Transverse colon (tissue), 3 donors: ENCODE measurements around the gene KRTAP10-8.

ENCODE experiments used
- POLR2A ChIP-seq: fragments of 450-650 bp; IDR thresholded peaks from one replicate; pipeline ENCODE4 v1.6.1; 2016; ENCODE audit warnings: antibody characterized with exemption, mild to moderate bottlenecking, moderate library complexity
- TF ChIP-seq, protein P1 (sequence below), 5 experiments: fragments of 200-600 bp in 3 of 5; fragments of 450-650 bp in 2 of 5; sonication (generic) in 3 of 5; IDR thresholded peaks; 1 replicate in 2 of 5; 2 replicates in 3 of 5; pipeline ENCODE4 v1.5.1; 2016 to 2017; ENCODE audit warnings: antibody characterized with exemption in 5 of 5, inconsistent platforms in 3 of 5, mild to moderate bottlenecking in 2 of 5, moderate library complexity in 1 of 5

DNA sequence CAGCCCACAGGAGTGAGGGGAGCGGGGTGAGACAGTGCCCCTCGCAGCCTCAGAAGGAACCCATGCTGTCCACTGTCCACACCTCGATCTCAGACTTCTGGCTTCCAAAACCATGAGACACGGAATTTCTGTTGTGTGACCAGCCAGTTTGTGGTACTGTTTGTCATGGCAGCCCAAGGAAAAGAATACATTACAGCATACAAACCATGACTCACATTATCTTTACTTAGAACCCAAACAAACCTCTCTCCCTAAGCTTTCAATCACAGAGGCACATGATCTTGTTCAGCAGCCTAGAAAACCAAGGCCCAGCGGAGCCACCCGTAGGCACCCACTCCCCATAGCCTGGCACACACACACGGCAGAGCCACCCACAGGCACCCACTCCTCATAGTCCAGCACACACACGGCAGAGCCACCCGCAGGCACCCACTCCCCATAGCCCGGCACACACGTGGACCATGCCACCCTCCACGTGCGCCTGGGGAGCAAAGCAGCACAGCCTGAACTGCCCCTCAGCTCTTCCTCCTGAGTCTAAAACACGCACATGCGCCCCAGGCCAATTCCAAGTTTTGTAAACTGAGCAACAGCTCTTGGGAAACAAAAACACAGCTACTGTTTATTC lies 38.8 kb upstream of the KRTAP10-8 start:
- TF ChIP-seq, protein P1, sequence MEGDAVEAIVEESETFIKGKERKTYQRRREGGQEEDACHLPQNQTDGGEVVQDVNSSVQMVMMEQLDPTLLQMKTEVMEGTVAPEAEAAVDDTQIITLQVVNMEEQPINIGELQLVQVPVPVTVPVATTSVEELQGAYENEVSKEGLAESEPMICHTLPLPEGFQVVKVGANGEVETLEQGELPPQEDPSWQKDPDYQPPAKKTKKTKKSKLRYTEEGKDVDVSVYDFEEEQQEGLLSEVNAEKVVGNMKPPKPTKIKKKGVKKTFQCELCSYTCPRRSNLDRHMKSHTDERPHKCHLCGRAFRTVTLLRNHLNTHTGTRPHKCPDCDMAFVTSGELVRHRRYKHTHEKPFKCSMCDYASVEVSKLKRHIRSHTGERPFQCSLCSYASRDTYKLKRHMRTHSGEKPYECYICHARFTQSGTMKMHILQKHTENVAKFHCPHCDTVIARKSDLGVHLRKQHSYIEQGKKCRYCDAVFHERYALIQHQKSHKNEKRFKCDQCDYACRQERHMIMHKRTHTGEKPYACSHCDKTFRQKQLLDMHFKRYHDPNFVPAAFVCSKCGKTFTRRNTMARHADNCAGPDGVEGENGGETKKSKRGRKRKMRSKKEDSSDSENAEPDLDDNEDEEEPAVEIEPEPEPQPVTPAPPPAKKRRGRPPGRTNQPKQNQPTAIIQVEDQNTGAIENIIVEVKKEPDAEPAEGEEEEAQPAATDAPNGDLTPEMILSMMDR (IDR thresholded peaks at IDR 0.05): no peak
- no peak for TF ChIP-seq POLR2A
